Neuronal stem cell (in vitro differentiated cells): ENCODE results near the gene SLC7A11. TPM values are rescaled to one million over a fixed set of nuclear protein-coding genes. Genes with fewer than 3 reads are reported as not detected.

ENCODE experiments used
- DNase-seq: peaks from one replicate; pipeline ENCODE4 v3.0.0-alpha.2; 2013; ENCODE audit warnings: low spot score
- H2AFZ ChIP-seq: one replicate; pipeline ENCODE4 v1.6.1; 2013; ENCODE audit warnings: mild to moderate bottlenecking, low read length, inconsistent platforms
- H2AK5ac ChIP-seq: 2 replicates; pipeline ENCODE4 v1.6.1; 2013; ENCODE audit warnings: low read depth, mild to moderate bottlenecking, inconsistent platforms, low read length, moderate library complexity, mixed read lengths
- H2BK120ac ChIP-seq: 2 replicates; pipeline ENCODE4 v1.6.1; 2013; ENCODE audit warnings: low read depth, mild to moderate bottlenecking, inconsistent platforms, low read length, moderate library complexity, mixed read lengths
- H2BK12ac ChIP-seq: one replicate; pipeline ENCODE4 v1.6.1; 2013; ENCODE audit warnings: low read length, inconsistent platforms
- H2BK15ac ChIP-seq: 2 replicates; pipeline ENCODE4 v1.6.1; 2013; ENCODE audit warnings: mild to moderate bottlenecking, low read length, inconsistent platforms, mixed read lengths
- H2BK5ac ChIP-seq: one replicate; pipeline ENCODE4 v1.6.1; 2013; ENCODE audit warnings: inconsistent platforms, mild to moderate bottlenecking, low read length, moderate library complexity
- H3K14ac ChIP-seq: one replicate; pipeline ENCODE4 v1.6.1; 2013; ENCODE audit warnings: low read length, inconsistent platforms
- H3K18ac ChIP-seq: 2 replicates; pipeline ENCODE4 v1.6.1; 2013; ENCODE audit warnings: low read length, inconsistent platforms
- H3K23ac ChIP-seq: 2 replicates; pipeline ENCODE4 v1.6.1; 2013; ENCODE audit warnings: low read depth, mild to moderate bottlenecking, mixed read lengths, low read length, inconsistent platforms; ENCODE audit not compliant: poor library complexity
- H3K27ac ChIP-seq: replicated peaks from 3 replicates; pipeline ENCODE4 v1.5.1; 2013; ENCODE audit warnings: low read length, inconsistent platforms
- H3K27me3 ChIP-seq, 3 experiments: 2 replicates each; pipeline ENCODE4 v1.6.1; 2013; ENCODE audit warnings: low read length in 3 of 3, mild to moderate bottlenecking in 2 of 3, inconsistent platforms in 1 of 3, low read depth in 1 of 3, mixed read lengths in 1 of 3, moderate library complexity in 1 of 3; ENCODE audit not compliant: control insufficient read depth in 3 of 3, insufficient read depth in 3 of 3
- H3K36me3 ChIP-seq, 2 donors: replicated peaks in 1 of 2; 2 replicates each; pipeline ENCODE4 v1.6.1; 2013; ENCODE audit warnings: low read length in 2 of 2; ENCODE audit not compliant: control insufficient read depth in 2 of 2, insufficient read depth in 2 of 2
- H3K4ac ChIP-seq: 2 replicates; pipeline ENCODE4 v1.6.1; 2013; ENCODE audit warnings: inconsistent platforms, mild to moderate bottlenecking, low read length, moderate library complexity
- H3K4me1 ChIP-seq, 2 donors: 1 replicate in 1 of 2; 2 replicates in 1 of 2; pipeline ENCODE4 v1.6.1; 2013; ENCODE audit warnings: low read length in 2 of 2, low read depth in 1 of 2; ENCODE audit not compliant: control insufficient read depth in 2 of 2, insufficient read depth in 1 of 2
- H3K4me2 ChIP-seq: one replicate; pipeline ENCODE4 v1.6.1; 2013; ENCODE audit warnings: mild to moderate bottlenecking, low read length, inconsistent platforms; ENCODE audit not compliant: insufficient read depth, poor library complexity, severe bottlenecking
- H3K4me3 ChIP-seq, 2 donors: 2 replicates each; pipeline ENCODE4 v1.5.1; 2013; ENCODE audit warnings: low read length in 2 of 2, mild to moderate bottlenecking in 2 of 2, inconsistent platforms in 1 of 2, moderate library complexity in 1 of 2
- H3K79me1 ChIP-seq: one replicate; pipeline ENCODE4 v1.6.1; 2013; ENCODE audit warnings: low read depth, mild to moderate bottlenecking, inconsistent platforms, low read length, moderate library complexity
- H3K9ac ChIP-seq: one replicate; pipeline ENCODE4 v1.6.1; 2013; ENCODE audit warnings: mild to moderate bottlenecking, low read depth, low read length, inconsistent platforms; ENCODE audit not compliant: poor library complexity
- H3K9me3 ChIP-seq, 2 donors: replicated peaks in 1 of 2; 2 replicates each; pipeline versions ENCODE3 to v1.6.1; 2013; ENCODE audit warnings: low read length in 2 of 2, mild to moderate bottlenecking in 2 of 2, inconsistent platforms in 1 of 2, low read depth in 1 of 2, mixed read lengths in 1 of 2, moderate library complexity in 1 of 2; ENCODE audit not compliant: control insufficient read depth in 2 of 2, insufficient read depth in 1 of 2
- H4K8ac ChIP-seq: one replicate; pipeline ENCODE4 v1.6.1; 2013; ENCODE audit warnings: low read depth, mild to moderate bottlenecking, inconsistent platforms, low read length, moderate library complexity
- H4K91ac ChIP-seq: one replicate; pipeline ENCODE4 v1.6.1; 2013; ENCODE audit warnings: low read length, low read depth, mild to moderate bottlenecking, inconsistent platforms; ENCODE audit not compliant: poor library complexity
- WGBS, 2 donors: extraction: QIAGEN DNeasy Blood & Tissue Kit; methylation state at CpG; one replicate each; pipeline ENCODE4 v1.1.7; 2013; ENCODE audit warnings: missing lambda C conversion rate in 2 of 2, mixed read lengths in 1 of 2; ENCODE audit not compliant: insufficient read length in 2 of 2, insufficient replicate concordance in 1 of 2; ENCODE audit errors: extremely low coverage in 2 of 2; 5-methylcytosine and 5-hydroxymethylcytosine counted together
- polyA plus RNA-seq, 2 experiments: library from polyadenylated mRNA; stranded (reverse); fragments of 200-250 nt; gene quantifications; one replicate each; pipeline ENCODE4 v1.2.3, GENCODE V29; 2013

The SLC7A11 gene
- polyA plus RNA-seq (2013, experiment 1 of 2): 7.3 TPM
- polyA plus RNA-seq (2013, experiment 2 of 2): 7.6 TPM

- no peaks in the 10 kb centered on the region for H3K27me3 ChIP-seq
- H2BK12ac ChIP-seq: no peak within 1 kb of the TSS
- H2BK15ac ChIP-seq: no peak within 1 kb of the TSS
- no peak within 1 kb of the TSS for H2BK5ac ChIP-seq
- H3K9ac ChIP-seq: peak within 1 kb of the TSS; percentile 38
- no peaks in the 10 kb centered on the region for H3K9me3 ChIP-seq
- H3K79me1 ChIP-seq: no peaks in the 10 kb centered on the region
- no peaks in the 10 kb centered on the region for H3K36me3 ChIP-seq
- peak within 1 kb of the TSS; percentile 75 for H2AFZ ChIP-seq
- H3K23ac ChIP-seq: no peak within 1 kb of the TSS
- no peak within 1 kb of the TSS for H4K8ac ChIP-seq
- peak within 1 kb of the TSS; percentile 24 for H3K18ac ChIP-seq
- no CpG with 5 or more reads among the region's 12 CpGs for WGBS, 2 donors
- H3K14ac ChIP-seq: no peak within 1 kb of the TSS
- H4K91ac ChIP-seq: no peak within 1 kb of the TSS
- peak within 1 kb of the TSS; percentile 72 for H3K27ac ChIP-seq
- H3K4me2 ChIP-seq: peak within 1 kb of the TSS; percentile 58
- H3K4ac ChIP-seq: no peak within 1 kb of the TSS
- H2BK120ac ChIP-seq: peak within 1 kb of the TSS; percentile 33
- no peak within 1 kb of the TSS for H2AK5ac ChIP-seq
- peaks cover 2 to 13% of the 10 kb centered on the region in 2 donors for H3K4me1 ChIP-seq
- peak within 1 kb of the TSS; percentile 46 to 76 for H3K4me3 ChIP-seq
- peak; percentile 78 for DNase-seq
Observed at GRCh38 chr4:138242076-138242833, at the start of gene SLC7A11. Gene SLC7A11 (minus strand): TSS chr4:138242349. CDS start chr4:138242069, 280 bp downstream.

- no peak overlapping the region for H3K23ac ChIP-seq
- no CpG with 5 or more reads among the region's 3 CpGs for WGBS, 2 donors
Observed at GRCh38 chr4:138291431-138291830, 49.3 kb upstream of the SLC7A11 start.

GRCh38 chr4:138290805-138291204, 48.7 kb upstream of the SLC7A11 start:
- H2BK15ac ChIP-seq: no peak overlapping the region
- no peak overlapping the region for H3K27ac ChIP-seq
- H3K4me1 ChIP-seq: no peaks in the 10 kb centered on the region
- H3K36me3 ChIP-seq: no peaks in the 10 kb centered on the region
- no peak overlapping the region for H3K4me2 ChIP-seq
- no peak overlapping the region for H2BK12ac ChIP-seq
- no peaks in the 10 kb centered on the region for H3K79me1 ChIP-seq
- H3K9ac ChIP-seq: no peak overlapping the region
- no peaks in the 10 kb centered on the region for H3K27me3 ChIP-seq
- H4K8ac ChIP-seq: no peak overlapping the region
- no peak overlapping the region for H3K23ac ChIP-seq
- no peak for DNase-seq
- H2BK5ac ChIP-seq: no peak overlapping the region
- no peak overlapping the region for H3K4me3 ChIP-seq
- no peak overlapping the region for H2AK5ac ChIP-seq
- H3K4ac ChIP-seq: no peak overlapping the region
- H2AFZ ChIP-seq: no peak overlapping the region
- no peaks in the 10 kb centered on the region for H3K9me3 ChIP-seq
- H4K91ac ChIP-seq: no peak overlapping the region
- H2BK120ac ChIP-seq: no peak overlapping the region
- no peak overlapping the region for H3K14ac ChIP-seq
- no peak overlapping the region for H3K18ac ChIP-seq
- no CpG with 5 or more reads among the region's 2 CpGs for WGBS, 2 donors

More at GRCh38 chr4:138291431-138291830, 49.3 kb upstream of the SLC7A11 start:
- Histone ChIP-seq H2BK12ac (no peak overlapping the region), H2AFZ (peak overlapping the region; percentile 30), H2AK5ac (no peak overlapping the region), H2BK5ac (no peak overlapping the region), H3K4me2 (no peak overlapping the region), H4K8ac (no peak overlapping the region), H2BK15ac (no peak overlapping the region), H3K14ac (no peak overlapping the region), H3K4ac (no peak overlapping the region), H2BK120ac (no peak overlapping the region), H3K9ac (no peak overlapping the region), H3K9me3 (no peaks in the 10 kb centered on the region), H3K27ac (no peak overlapping the region), H3K18ac (no peak overlapping the region), H3K4me1 (no peaks in the 10 kb centered on the region), H3K79me1 (no peaks in the 10 kb centered on the region), H4K91ac (no peak overlapping the region), H3K36me3 (no peaks in the 10 kb centered on the region), H3K4me3 (no peak overlapping the region), H3K27me3 (no peaks in the 10 kb centered on the region)
- DNase-seq: no peak

- H4K8ac ChIP-seq: no peak overlapping the region
- H3K14ac ChIP-seq: no peak overlapping the region
- no peak overlapping the region for H3K18ac ChIP-seq
- no CpG with 5 or more reads among the region's 3 CpGs for WGBS, 2 donors
- H2BK5ac ChIP-seq: no peak overlapping the region
- no peak overlapping the region for H3K27ac ChIP-seq
- no peak overlapping the region for H3K4ac ChIP-seq
- H3K9ac ChIP-seq: no peak overlapping the region
- no peak overlapping the region for H2BK15ac ChIP-seq
- H3K23ac ChIP-seq: no peak overlapping the region
- H2AFZ ChIP-seq: no peak overlapping the region
- H3K4me2 ChIP-seq: no peak overlapping the region
- no peak overlapping the region for H2BK120ac ChIP-seq
- H3K9me3 ChIP-seq: peaks cover 0 to 12% of the 10 kb centered on the region in 2 donors
- H3K4me1 ChIP-seq: peaks cover 0 to 32% of the 10 kb centered on the region in 2 donors
- H4K91ac ChIP-seq: no peak overlapping the region
- H3K36me3 ChIP-seq: no peaks in the 10 kb centered on the region
- no peak for DNase-seq
- H2AK5ac ChIP-seq: no peak overlapping the region
- no peaks in the 10 kb centered on the region for H3K79me1 ChIP-seq
- no peak overlapping the region for H3K4me3 ChIP-seq
- H2BK12ac ChIP-seq: no peak overlapping the region
- no peaks in the 10 kb centered on the region for H3K27me3 ChIP-seq
Observed at GRCh38 chr4:138279286-138279685, 37.1 kb upstream of the SLC7A11 start.
